Panc1 (cell line): ENCODE measurements around the gene IL1R1.

ENCODE experiments used
- POLR2AphosphoS5 ChIP-seq: IDR thresholded peaks from 2 replicates; pipeline ENCODE4 v1.6.1; 2012; ENCODE audit warnings: mild to moderate bottlenecking, low read depth, low read length, moderate library complexity
- TCF7L2 ChIP-seq: IDR thresholded peaks from 2 replicates; pipeline ENCODE4 v1.6.1; 2011; ENCODE audit warnings: mild to moderate bottlenecking, low read depth, low read length, inconsistent platforms
- TF ChIP-seq, protein P1 (sequence below), 2 experiments: IDR thresholded peaks; 2 replicates each; pipeline ENCODE4 v1.6.1; 2011 to 2012; ENCODE audit warnings: low read depth in 2 of 2, control low read depth in 1 of 2, low read length in 1 of 2, mild to moderate bottlenecking in 1 of 2, moderate library complexity in 1 of 2; ENCODE audit not compliant: insufficient read depth in 1 of 2
- TF ChIP-seq, protein P2 (sequence below): fragments of 450-650 bp; IDR thresholded peaks from 2 replicates; pipeline ENCODE4 v1.5.1; 2017; ENCODE audit warnings: mild to moderate bottlenecking

DNA sequence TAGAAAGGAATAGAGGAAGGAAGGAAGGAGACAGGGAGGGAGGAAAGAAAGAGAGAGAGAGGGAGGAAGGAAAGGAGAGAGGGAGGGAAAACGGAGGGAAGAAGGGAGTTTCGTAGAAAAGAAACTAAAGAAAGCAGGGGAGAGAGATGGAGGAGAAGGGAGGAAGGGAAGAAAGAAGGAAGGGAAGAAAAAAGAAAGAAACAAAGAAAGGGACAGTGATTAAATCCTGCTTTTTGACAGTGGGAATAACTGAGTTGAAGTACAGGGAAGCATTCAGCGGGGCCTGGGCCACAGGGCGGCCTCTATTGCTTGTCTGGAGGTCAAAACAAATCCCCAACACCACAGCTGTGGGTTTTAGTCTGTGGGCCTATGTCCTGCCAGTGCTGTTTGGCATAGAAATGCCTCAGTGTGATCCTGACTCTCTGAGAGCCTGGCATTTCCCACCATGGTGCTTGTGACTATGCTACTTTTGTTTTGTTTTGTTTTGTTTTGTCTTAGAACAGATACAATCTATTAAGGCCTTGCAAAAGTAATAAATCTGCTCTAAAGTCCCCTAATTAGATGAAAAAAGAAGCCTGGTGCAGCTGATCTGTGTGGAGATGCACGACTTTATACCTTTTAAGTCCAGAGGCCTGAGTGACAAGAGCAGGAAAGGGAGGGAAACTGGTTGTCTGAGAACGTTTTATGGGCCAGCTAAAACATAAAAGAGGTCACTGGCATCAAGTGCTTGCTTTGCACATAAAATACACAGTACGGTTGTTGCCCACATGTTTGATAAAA, 84.3 kb downstream of the IL1R1 start:
- TF ChIP-seq POLR2AphosphoS5 (no peak), TCF7L2 (no peak)
- TF ChIP-seq, protein P1, sequence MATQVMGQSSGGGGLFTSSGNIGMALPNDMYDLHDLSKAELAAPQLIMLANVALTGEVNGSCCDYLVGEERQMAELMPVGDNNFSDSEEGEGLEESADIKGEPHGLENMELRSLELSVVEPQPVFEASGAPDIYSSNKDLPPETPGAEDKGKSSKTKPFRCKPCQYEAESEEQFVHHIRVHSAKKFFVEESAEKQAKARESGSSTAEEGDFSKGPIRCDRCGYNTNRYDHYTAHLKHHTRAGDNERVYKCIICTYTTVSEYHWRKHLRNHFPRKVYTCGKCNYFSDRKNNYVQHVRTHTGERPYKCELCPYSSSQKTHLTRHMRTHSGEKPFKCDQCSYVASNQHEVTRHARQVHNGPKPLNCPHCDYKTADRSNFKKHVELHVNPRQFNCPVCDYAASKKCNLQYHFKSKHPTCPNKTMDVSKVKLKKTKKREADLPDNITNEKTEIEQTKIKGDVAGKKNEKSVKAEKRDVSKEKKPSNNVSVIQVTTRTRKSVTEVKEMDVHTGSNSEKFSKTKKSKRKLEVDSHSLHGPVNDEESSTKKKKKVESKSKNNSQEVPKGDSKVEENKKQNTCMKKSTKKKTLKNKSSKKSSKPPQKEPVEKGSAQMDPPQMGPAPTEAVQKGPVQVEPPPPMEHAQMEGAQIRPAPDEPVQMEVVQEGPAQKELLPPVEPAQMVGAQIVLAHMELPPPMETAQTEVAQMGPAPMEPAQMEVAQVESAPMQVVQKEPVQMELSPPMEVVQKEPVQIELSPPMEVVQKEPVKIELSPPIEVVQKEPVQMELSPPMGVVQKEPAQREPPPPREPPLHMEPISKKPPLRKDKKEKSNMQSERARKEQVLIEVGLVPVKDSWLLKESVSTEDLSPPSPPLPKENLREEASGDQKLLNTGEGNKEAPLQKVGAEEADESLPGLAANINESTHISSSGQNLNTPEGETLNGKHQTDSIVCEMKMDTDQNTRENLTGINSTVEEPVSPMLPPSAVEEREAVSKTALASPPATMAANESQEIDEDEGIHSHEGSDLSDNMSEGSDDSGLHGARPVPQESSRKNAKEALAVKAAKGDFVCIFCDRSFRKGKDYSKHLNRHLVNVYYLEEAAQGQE (IDR thresholded peaks at IDR 0.05; ENCODE audit: insufficient read depth in 1 of 2, low read depth in 2 of 2, low read length in 1 of 2), result no peak
- TF ChIP-seq, protein P2, sequence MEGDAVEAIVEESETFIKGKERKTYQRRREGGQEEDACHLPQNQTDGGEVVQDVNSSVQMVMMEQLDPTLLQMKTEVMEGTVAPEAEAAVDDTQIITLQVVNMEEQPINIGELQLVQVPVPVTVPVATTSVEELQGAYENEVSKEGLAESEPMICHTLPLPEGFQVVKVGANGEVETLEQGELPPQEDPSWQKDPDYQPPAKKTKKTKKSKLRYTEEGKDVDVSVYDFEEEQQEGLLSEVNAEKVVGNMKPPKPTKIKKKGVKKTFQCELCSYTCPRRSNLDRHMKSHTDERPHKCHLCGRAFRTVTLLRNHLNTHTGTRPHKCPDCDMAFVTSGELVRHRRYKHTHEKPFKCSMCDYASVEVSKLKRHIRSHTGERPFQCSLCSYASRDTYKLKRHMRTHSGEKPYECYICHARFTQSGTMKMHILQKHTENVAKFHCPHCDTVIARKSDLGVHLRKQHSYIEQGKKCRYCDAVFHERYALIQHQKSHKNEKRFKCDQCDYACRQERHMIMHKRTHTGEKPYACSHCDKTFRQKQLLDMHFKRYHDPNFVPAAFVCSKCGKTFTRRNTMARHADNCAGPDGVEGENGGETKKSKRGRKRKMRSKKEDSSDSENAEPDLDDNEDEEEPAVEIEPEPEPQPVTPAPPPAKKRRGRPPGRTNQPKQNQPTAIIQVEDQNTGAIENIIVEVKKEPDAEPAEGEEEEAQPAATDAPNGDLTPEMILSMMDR, result no peak
